GM12875 (cell line): ENCODE data around the gene CABLES1.

ENCODE experiments used
- H3K4me3 ChIP-seq: one replicate; pipeline ENCODE4 v1.5.1; 2011; ENCODE audit warnings: low read depth, low read length, control low read depth
- TF ChIP-seq, protein P1 (sequence below): IDR thresholded peaks from 2 replicates; pipeline ENCODE4 v1.5.1; 2011; ENCODE audit warnings: low read depth, mild to moderate bottlenecking, control low read depth, inconsistent platforms, low read length, moderate library complexity, borderline replicate concordance; ENCODE audit not compliant: insufficient read depth

Gene CABLES1

DNA sequence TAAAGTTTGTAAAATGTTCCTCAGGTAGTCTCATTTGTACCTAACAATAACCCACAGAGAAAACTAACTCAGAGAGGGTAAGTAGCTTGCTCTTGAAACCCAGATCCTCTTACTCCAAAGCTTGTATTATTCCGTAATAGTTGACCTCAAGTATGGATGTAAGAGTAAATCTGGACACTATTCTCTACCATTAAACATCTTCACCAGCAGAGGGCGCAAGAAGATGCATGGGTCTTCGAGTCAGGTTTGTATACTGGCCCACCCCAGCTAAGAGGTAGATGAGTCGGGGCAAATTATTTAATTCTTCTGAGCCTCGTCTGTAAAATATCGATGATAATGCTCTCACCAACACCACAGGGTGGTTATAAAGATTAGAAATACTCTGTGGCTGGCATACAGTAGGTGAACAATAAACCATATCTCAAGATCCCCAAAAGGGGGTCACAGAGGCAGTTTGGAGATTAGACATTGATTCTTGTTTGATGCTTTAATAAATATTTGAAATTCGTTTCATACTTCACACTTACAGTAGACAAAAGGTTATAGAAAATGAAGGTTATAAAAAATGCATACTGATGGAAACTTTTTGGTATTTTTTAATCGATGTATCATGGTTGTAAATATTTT, 3.5 kb upstream of the CABLES1 start:
- H3K4me3 ChIP-seq = no peak overlapping the region
- TF ChIP-seq, protein P1, sequence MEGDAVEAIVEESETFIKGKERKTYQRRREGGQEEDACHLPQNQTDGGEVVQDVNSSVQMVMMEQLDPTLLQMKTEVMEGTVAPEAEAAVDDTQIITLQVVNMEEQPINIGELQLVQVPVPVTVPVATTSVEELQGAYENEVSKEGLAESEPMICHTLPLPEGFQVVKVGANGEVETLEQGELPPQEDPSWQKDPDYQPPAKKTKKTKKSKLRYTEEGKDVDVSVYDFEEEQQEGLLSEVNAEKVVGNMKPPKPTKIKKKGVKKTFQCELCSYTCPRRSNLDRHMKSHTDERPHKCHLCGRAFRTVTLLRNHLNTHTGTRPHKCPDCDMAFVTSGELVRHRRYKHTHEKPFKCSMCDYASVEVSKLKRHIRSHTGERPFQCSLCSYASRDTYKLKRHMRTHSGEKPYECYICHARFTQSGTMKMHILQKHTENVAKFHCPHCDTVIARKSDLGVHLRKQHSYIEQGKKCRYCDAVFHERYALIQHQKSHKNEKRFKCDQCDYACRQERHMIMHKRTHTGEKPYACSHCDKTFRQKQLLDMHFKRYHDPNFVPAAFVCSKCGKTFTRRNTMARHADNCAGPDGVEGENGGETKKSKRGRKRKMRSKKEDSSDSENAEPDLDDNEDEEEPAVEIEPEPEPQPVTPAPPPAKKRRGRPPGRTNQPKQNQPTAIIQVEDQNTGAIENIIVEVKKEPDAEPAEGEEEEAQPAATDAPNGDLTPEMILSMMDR = peak; percentile 51; the same call in 1 of the 2 replicates

DNA sequence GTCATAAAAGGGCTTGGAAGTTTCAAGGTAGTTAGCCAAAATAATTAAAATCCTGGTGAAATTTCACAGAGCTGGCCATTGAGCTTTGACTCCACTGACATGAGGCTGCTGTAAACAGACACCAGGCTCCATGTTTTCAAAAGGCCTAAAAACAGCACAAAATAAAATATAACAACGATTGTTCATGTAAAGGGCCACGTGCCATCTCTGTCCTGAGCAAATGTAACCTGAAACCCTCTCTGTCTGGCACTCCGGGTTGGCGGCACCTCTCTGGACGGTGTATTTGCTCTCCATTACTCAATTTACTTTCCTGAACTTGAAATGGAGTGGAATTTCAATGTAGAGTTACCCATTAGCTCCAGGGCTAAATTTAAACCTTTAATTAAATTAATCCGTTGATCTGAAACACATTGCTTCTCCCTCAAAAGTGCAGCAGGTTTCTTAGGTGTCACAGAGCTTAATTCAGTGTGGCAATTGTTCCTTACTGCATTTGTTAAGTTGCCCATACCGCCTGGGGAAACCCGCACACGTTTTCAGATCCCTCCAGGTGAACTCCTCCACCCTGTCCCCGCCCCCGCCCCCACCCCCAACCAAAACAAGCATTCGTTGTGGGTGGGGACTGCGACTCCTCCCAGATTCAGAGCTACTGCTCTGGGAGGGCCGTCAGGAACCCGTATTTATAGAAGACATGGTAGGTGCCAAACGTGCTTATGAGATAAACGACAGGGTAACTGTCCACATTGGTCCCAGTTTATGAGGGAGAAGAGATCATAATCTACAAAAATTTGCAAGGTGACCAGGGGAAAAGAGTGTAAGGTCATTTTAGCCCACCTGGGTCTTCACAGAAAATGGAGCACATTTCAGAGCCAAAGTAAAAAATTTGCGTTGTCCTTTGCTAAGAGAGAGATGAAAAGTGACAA, 1.2 kb upstream of the CABLES1 start:
- TF ChIP-seq, protein P1 = no peak
- peak overlapping the region; percentile 83 for H3K4me3 ChIP-seq

DNA sequence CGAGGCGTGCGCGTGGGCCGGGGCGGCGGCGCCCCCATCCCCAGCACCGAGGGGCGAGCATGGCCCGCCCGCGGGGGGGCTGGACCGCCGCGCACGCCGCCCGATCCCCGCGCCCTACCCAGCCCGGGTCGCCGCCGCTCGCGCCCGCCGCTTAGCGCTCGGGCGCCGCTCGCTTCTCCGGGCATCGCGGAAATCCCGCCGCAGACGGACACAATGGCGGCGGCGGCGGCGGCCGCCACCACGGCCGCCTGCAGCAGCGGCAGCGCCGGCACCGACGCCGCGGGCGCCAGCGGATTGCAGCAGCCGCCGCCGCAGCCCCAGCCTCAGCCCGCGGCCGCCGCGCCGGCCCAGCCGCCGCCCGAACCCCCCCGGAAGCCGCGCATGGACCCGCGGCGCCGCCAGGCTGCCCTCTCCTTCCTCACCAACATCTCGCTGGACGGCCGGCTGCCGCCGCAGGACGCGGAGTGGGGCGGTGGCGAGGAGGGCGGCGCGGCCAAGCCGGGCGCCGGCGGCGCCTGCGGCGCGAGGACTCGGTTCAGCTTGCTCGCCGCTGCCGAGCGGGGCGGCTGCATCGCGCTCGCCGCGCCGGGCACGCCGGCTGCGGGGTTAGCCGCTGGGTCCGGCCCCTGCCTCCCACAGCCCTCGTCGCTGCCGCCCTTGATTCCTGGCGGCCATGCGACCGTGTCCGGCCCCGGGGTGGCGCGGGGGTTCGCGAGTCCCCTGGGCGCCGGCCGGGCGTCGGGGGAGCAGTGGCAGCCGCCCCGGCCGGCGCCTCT, 453 bp downstream of the CABLES1 start:
- TF ChIP-seq, protein P1 = no peak
- H3K4me3 ChIP-seq = peak overlapping the region; percentile 83

DNA sequence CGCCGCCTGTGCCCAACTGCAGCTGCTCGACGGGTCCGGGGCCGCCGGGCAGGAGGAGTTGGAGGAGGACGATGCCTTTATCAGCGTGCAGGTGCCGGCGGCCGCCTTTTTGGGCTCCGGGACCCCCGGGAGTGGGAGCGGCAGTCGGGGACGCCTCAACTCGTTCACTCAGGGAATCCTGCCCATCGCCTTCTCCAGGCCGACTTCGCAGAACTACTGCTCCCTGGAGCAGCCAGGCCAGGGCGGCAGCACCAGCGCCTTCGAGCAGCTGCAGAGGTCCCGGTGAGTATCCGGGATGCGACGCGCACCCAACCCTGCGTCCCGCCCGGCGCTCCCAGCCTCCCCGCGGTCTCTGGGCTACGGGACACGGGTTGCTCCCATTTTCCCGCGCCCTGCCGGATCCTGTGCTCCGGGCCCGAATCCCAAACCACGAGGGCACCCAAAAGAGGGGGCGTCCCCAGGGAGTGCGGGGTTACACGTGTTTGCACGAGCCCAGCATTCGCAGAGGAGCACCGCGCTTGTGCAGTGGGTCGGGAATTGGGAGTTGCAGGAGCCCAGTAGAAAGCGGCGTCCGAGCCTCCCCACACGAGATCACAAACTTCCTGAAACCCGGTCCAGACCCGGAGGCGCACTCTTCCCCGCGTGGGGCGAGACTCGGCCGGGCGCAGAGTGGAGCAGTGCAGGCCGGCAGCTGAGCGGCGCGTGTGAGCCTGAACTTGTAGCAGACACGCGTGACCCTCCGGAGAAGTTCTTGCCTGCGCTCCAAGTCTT, 1.2 kb downstream of the CABLES1 start:
- TF ChIP-seq, protein P1 = no peak
- H3K4me3 ChIP-seq = peak overlapping the region; percentile 83

DNA sequence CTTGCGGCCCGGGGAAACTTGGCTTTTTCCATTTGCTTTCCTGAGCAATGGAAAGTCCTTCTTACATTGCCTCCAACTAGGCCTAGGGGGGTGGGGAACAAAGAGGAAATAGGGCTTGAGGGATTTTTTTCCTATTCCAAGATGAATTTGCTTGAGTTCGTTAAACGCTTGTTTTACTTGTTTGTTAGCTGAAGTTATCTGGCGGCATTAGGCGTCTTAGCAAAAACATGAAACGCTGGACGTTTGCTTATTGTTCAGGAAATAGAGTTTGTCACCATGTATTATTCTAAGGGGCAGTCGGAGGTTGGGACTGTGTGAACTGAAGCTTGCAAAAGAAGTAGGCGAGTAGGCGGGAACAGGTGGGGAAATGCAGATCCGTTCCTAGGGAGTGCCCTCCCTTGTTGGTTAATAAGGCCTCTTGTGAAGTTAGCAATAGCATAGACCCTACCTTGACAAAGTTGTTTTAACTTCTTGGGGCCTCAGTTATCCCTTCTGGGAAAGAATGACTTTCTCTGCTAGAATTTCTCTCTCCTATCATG, 1.9 kb downstream of the CABLES1 start:
- peak overlapping the region; percentile 83 for H3K4me3 ChIP-seq

More for the DNA sequence above, 1.9 kb downstream of the CABLES1 start:
- TF ChIP-seq, protein P1 = no peak
